ENCODE data around the gene PARP1.
A peak's percentile ranks its signal among the peaks of the same experiment; 100 is the strongest.
"Not testable (repeated sequence)": the region's sequence is repeated elsewhere in the genome, so short reads cannot be mapped to it uniquely, and the experiment has no call there.

The PARP1 gene

DNA sequence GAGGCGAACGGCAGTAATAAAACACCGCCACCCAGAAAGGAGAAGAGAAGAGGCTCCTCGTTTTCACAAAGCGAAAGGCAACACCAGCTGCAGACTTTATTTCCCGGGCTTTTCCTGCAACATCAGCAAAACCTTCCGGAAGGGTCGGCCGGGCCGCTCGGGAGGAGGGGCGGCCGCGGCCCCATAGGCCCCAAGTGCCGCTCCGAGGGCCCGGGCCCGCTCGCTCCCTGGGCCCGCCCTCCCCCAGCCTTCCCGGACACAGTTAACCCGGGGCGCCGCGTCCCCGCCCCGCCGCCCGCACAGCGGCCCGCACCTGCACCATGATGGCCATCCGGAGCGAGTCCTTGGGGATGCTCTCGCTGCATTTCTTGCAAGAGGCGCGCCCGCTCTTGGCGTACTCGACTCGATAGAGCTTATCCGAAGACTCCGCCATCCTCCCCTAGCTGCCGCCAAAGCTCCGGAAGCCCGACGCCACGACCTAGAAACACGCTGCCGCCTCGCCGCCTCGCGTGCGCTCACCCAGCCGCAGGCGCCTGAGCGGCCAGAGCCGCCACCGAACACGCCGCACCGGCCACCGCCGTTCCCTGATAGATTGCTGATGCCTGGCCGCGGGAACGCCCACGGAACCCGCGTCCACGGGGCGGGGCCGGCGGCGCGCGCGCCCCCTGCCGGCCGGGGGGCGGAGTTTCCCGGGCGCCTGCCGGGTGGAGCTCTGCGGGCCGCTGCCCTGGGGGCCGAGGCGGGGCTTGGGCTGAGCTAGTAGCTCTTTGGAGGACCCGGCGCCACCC lies at the start of gene PARP1:
PARP1 (minus strand) TSS at position 597 of the 788 bp plus-strand sequence; CDS start at position 433, 164 bp downstream.
- peak; percentile 91 for DNase-seq

DNA sequence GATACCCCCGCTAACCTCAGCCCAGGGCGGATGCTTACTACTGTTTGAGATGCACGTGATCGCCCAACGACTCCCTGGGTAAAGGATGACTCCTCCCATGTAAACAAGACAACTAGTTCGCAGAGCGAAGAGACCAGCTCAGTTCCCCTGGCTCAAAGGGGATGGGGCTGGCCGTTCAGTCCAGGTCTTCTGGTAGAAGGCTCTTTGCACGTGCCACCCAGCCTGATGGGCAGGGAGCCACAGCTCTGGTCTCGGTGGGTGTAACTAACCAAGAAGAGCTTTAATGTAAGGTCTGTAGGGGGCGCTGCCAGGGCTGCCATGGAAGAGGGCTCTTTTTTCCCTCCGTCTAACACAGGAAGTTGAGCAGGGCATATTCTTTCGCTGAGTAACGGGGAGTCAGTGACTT lies 49.4 kb upstream of the PARP1 start:
- no peak for DNase-seq

DNA sequence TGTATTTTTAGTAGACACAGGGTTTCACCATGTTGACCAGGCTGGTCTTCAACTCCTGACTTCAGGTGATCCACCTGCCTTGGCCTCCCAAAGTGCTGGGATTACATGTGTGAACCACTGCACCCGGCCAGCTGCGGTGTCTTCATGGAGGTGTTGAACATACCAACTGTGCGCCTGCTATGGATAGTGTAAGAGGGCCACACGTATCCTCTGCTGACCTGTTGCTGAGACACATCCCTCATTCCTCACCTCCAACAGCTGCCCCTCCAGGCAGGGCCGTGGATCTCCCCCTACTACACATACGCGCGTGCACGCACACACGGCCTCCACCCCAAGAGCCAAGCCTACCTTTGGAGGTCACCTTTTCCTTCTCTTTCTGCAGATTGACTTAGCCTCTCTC lies 48.0 kb upstream of the PARP1 start:
- no peak for DNase-seq

DNA sequence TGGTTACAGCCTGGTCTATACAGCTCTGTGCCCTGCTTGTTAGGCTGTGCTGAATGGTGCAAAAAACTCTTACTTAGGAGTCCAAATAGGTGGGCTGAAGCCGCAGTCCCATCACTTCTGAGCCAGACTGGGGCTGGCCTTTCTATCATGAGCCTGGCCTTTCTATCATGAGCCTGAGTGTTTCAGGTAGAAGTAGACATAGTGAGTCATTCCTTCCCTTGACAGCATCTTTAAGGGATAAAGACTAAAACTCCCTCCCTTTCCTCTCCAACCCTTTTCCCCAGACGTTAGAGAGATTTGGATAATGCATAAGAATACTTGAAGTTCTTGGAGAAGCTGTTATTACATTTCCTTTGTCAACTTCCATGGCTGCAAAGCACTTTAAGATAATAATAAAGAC lies 46.5 kb upstream of the PARP1 start:
- no peak for DNase-seq

DNA sequence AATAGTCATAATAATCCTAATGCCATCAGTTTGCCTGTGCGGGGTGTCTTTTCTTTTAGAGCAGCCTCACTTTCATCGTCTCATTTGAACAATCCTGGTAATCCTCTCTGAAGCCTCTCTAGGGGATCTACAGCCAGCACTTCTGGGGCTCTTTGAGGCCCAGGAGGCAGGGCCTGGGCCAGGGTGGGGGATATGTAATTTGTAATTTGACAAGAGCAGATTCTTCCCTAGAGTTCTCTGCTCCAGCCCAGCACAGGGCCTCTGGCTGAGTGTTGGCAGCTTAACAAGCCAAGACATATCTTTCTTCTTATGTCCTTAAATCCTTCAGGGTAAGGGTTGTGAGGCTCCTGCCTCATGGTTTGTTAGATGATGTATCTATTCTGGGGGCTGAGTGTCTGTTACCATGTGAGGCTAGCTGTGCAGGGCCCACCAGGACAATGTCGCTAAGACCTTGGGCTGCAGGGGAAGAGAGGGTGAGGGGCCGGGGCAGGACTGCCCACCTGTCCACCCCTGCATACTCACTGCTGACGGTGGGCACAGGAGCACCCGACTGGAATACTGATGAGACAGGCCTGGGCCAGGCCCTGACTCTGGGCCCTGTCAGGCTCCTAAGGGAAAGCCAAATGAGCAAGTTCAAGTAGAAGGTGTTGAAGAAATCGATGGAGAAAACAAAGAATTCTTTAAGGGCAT lies 45.3 kb upstream of the PARP1 start:
- DNase-seq: no peak

DNA sequence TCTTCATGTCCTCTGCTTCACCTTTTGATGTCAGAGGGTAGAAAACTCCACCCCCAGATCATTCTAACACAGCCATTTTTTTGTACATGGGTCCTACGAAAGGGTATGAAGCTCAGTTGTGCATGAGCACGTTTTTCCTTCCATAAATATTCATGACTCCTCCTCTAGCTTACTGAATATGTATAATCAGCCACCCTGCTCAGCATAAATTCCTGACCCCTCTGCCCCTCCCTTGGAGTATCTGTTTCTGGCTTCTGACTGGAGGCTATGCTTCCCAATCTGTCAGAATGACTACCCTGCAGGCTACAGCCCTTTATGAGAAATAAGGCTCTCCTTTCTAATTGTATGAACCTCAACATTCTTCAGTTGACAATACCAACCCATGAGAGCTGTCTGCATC lies 42.8 kb upstream of the PARP1 start:
- DNase-seq: no peak

DNA sequence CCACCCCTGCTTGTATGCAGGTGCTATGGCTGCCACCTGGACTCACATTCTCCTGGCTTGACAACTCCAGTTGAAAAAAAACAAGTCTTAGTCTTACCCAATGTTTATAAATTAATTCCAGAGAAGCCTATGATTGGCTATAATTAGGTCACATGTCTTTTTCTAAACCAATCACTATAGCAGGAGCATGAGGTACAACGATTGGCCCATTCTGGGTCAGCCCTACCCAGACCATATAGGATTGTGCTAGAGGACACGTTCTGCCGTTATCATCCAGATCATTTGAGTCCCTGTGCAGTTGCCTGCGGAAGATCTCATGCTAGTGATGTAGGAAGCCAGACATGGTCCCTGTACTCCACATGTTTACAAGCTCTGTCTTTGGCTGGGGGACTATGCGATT lies 41.9 kb upstream of the PARP1 start:
- DNase-seq: no peak

DNA sequence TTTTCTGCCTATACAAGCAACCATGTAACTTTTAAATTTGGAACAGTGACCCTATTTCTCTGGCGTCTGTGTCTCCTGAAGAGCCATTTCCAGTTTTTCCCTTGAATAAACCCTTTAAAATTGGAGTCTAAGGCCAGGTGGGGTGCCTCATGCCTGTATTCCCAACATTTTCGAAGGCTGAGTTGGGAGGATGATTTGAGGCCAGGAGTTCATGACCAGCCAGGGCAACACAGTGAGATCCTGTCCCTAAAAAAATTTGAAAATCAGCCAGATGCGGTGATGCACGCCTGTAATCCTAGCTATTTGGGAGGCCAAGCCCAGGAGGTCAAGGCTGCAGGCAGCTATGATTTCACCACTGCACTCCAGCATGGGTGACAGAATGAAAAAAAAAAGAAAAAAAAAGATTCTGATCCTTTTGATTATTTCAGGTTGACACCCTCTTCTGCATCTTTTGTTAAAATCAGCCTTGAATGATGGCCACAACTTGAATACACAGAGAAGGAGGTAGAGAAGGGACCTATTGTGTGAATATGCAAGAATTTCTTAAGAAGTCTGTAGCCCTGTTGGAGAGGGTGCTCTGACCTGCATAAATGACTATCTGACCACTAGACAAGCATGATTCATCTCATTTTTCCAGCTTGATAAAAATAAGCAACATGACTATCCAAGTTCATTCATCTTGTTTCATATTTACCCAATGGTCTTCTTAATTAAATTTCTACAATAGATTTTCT lies 40.2 kb upstream of the PARP1 start:
- DNase-seq: no peak

DNA sequence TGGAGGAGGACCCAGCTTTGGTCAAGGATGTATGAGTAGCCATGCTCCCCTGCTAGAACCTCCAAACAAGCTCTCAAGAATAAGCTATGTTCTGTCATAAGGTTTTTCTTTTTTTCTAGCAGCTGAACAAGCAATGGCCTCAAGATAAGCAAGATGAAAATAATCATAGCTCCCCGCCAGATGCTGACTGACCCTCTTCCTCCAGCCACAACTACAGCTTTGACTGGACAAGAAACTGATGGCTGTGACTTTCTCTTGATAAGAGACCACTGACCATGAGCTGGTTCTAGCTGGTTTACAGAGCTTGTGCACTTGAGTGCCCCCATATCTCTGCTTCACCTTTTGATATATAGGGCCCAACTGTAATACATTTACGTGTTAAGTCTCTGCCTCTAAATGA lies 38.2 kb upstream of the PARP1 start:
- no peak for DNase-seq

DNA sequence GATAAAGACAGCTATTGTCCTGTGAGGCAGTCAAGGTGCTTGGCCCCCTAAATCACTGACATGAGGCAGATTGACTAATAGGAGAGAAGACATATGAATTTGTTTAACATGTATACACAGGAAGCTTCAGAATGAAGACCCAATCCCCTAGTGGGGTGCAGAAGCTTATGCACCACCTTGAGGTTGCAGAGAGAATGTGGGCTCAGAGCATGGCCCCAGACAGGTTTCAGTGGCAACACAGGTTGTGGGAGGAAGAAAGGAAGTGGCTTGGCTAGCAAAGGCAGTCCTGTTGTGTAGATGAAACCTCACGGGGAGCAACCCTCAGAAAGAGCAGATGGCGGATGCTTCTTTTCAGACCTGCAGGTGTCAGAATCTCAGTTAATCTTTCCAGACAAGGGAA lies 37.0 kb upstream of the PARP1 start:
- no peak for DNase-seq

DNA sequence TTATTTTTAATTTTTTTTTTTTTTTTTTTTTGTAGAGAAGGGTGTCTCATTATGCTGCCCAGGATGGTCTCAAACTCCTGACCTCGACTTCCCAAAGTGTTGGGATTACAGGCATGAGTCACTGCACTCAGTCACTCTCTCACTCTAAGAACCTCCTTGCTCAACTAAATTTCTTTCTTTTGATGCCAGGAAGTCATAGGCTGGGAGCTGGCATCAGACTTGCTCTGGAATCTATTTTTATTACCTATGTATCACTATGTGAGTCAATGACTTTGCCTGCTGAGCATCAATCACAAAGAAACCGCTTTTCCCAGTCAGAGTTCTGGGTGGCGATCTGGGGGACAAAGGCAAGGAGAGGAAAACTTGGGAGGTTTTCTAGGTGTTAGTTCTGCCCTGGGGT lies 35.5 kb upstream of the PARP1 start:
- DNase-seq: no peak

DNA sequence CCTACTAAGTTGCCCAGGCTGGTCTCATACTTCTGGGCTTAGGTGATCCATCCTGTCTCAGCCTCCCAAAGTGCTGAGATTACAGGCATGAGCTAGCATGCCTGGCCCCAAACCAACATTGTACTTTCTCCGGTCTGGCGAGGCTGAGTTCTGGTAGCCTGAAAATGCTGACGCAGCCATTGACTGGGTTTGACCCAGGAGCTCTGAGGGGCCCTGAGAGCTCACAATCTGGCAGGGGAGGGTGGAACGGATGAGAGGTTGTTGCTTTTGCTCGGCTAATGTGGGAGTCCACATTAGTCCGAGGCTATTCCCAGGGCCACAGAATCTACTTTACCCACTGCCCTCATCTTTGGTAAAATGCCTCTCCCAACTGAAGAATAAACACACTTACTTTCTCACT lies 35.1 kb upstream of the PARP1 start:
- no peak for DNase-seq

DNA sequence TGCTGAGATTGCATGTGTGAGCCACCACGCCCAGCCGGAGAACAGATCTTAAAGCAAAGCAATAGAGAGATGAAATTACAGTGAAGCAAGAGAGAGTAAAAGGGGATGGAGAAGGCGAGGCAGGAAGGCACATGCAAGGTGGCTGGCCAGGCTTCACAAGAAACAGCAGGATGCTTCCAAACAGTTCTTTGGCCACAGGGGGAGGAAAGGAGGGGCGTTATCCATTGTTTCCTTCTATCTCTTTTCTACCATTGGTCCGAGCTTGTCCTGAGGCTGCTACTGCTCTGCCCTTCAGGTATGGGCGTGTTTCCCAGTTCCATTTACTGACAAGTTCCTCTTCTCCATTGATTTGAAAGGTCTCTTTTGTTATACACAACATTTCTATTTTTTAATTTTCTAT lies 33.7 kb upstream of the PARP1 start:
- DNase-seq: no peak

DNA sequence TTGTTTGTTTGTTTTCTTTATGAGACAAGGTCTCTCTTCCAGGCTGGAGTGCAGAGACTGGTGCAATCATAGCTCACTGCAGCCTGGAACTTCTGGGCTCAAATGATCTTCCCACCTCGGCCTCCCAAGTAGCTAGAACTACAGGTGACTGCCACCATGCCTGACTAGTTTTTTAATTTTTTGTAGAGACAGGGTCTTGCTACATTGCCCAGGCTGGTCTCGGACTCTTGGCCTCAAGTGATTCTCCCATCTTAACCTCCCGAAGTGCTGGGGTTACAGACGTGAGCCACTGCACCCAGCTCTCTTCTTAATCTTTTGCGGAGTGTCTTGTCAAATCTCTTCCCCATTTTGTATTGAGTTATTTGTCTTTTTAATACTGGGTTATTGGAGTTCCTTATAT lies 32.6 kb upstream of the PARP1 start:
- DNase-seq: no peak

DNA sequence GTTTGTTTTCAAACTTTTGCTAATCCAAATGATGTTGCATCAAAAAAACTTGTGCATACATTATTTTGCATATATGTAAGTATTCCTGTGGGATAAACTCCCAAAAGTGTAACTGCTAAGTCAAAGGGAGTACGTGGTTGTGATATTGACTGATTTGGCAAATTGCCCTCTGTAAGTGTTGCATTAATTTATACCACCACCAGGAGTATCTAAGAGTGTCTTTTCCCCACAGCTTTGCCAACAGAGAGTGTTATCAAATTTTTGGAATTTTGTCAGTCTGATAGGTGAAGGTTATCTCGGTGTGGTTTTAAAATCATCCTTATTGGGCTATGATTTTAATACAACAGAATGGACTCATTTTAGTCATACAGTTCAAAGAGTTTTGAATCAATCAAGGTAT lies 30.1 kb upstream of the PARP1 start:
- no peak for DNase-seq

DNA sequence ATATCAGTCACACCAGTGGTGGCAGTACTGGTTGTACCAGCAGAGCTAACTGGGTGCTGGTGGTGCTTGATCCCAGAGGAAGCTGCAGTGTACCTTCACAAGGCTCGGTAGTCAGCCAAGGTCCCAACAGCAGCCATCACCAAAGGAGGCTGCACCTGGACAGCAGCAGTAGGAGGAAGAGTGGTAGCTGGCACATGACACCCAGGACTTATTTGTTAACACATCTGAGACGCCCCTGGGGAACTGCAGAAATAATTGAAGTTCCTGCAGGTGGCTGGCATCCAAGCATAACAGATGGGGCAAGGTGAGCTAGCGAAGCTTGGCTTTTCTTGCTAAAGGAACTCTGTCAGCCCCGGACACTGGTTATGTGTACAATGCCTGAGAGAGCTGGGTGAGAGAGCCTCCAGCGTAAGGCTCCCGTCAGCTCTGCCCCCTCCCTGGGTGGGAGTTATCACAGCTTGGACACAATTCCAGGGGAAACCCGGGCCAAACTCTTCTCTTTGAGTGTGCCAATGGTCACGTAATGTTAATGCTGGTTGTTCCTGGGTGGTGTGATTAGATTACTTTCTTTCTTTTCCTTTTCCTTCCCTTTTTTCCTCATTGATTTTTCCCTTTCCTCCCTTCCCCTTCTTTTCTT lies 29.1 kb upstream of the PARP1 start:
- no peak for DNase-seq

DNA sequence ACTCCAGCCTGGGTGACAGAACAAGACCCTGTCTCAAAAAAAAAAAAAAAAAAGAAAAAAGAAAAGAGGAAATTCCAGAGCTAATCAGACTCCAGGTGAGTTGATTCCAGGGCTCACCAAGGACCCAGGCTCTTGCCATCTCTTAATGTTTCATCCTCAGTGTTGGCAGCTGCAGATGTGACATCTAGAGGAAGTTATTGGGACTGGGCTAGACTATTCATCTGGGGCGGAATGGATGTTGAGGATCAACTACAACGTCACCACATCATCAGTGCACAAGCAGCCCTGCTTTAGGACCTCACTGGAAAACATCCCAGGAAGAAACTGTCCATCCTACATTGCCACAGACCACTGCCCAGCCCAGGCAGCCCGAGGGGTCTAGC lies 28.6 kb upstream of the PARP1 start:
- DNase-seq: no peak

DNA sequence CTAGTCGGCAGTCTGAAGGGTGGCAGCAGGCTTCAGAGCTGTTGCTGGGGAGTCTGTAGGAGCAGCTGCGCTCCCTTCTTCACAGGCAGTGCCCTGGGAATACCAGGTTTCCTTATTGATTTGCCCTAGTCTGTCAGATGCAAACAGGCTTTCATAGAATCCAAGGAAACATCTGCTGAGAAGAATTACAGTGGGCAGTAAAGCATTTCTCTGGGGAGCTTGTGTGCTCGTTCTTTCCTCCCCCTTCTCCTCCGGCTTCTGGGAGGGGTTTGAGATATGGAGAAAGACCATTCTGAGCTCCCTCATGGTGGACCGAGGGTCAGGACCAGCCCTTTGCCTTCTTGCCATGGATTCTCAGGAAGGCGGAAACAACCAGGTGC lies 25.4 kb upstream of the PARP1 start:
- no peak for DNase-seq

DNA sequence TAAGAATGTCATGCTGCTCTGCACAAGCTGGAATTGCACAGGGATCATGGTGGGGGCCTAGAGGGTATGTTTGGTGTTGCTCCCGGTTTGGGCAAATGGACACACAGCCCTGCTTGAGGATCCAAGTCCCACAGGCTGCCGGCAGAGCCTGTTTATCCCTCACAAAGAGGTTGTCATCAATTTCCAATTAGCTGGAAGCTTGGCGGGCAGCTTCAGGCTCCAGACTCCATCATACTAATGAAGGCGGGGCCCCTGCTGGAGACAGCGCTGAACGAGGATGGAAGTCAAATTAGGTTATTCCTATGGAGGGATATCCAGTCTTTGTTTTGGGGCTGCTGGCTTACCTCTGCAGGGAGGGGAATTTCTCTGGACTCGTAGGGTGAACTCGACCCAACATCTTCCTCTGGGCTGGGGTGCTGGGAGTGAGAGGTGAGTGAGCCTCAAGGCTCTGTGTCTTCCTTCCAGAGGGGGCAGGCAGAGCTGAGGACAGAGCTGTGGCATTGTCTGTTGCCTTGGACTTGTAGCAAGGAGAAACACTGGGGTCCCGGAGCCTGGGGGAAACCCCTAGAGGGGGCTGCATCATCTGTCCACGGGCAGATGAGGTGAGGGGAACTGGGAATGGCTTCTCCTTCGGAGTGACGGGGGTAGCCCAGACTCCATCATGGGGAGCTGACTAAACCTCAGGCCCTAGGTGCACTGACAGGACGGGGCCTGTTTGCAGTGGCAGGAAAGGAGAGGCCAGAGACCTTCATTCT lies 24.9 kb upstream of the PARP1 start:
- DNase-seq: no peak

DNA sequence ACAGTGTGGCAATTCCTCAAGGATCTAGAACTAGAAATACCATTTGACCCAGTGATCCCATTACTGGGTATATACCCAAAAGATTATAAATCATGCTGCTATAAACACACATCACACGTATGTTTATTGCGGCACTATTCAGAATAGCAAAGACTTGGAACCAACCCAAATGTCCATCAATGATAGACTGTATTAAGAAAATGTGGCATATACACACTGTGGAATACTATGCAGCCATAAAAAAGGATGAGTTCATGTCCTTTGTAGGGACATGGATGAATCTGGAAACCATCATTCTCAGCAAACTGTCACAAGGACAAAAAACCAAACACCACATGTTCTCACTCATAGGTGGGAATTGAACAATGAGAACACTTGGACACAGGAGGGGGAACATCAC lies 24.0 kb upstream of the PARP1 start:
- DNase-seq: not testable (repeated sequence)

DNA sequence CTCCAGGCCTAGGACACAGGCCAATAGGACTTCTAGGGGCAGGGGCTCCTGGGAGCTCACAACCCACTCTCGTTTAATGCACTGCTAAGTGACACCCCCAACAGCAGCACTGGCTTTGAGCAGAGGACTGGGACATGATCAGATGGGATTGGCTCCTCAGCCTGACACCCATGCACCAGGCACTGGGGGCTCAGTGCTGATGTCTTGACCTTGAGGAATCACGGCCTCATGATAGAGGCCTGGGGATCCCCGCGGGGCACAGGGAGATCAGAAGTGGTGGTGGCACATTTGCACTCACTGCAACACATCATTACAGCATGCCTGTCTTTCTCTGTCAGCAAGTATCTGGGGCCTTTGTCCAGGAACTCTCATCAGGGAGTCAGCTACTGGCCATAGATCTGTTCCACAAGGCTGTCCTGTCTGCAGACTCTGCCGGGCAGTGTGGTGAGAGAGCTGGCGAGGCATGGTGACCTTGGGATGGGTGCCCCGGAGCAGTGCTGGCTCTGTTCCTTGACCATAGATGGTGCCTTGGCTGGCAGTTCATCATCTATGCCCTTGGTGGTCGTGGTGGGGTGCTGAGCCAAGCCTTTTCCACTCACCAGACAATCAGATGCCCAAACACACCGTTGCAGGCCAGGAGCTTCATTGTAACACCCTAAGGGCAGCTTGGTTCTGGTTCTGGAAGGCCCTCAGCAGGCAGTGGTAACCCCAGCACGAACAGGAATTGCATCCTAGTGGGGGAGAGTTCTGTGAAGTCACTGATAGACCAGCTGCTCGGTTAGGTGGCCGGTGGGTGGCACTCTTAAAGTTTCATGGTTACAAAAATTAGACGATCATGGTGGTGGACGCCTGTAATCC lies 22.2 kb upstream of the PARP1 start:
- DNase-seq: no peak
